MM.1S (cell line): Measurements from ENCODE around the gene CSRNP3.

Experiments
- EZH2 ChIP-seq: fragments of 300-600 bp; sonication (generic); optimal IDR thresholded peaks from 2 replicates; pipeline ENCODE3; 2017; ENCODE audit warnings: low read depth, mild to moderate bottlenecking, antibody characterized with exemption, low read length, mixed read lengths
- TF ChIP-seq, protein P1 (sequence below): fragments of 300-600 bp; sonication (generic); IDR thresholded peaks from 2 replicates; pipeline ENCODE4 v1.5.1; 2016; ENCODE audit warnings: antibody characterized with exemption, low read length, mixed read lengths

DNA sequence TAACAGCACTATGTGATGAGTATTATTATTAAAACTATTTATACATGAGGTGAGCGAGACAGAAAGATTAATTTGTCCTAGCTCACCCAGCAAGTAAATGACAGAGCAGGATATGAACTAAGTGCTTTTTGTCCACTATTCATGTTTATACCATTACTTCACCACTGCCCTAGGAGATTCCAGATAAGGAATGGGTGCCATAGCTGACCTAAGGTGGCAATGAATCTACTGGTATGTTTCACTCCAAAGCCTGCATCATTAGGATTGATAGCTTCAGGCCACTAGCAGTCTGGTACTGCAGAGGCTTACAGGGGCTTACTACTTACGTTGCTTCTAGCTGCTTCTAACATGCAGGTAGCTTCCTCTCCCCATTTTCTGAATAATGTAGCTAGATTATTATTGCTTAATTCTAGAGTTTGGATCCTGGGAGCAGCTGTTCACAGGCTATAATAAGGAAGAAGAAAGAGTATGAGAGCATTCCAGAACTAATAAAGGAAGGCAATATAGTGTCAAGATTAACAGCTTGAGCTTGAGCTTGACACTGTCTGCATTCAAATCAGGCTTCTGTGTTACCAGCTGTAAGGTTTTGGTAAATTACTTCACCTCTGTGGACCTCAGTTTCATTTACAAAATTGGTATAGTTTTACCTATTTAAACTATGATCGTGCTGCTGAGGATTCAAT is 170.9 kb downstream of the CSRNP3 start:
- TF ChIP-seq EZH2, result no peak
- TF ChIP-seq, protein P1, sequence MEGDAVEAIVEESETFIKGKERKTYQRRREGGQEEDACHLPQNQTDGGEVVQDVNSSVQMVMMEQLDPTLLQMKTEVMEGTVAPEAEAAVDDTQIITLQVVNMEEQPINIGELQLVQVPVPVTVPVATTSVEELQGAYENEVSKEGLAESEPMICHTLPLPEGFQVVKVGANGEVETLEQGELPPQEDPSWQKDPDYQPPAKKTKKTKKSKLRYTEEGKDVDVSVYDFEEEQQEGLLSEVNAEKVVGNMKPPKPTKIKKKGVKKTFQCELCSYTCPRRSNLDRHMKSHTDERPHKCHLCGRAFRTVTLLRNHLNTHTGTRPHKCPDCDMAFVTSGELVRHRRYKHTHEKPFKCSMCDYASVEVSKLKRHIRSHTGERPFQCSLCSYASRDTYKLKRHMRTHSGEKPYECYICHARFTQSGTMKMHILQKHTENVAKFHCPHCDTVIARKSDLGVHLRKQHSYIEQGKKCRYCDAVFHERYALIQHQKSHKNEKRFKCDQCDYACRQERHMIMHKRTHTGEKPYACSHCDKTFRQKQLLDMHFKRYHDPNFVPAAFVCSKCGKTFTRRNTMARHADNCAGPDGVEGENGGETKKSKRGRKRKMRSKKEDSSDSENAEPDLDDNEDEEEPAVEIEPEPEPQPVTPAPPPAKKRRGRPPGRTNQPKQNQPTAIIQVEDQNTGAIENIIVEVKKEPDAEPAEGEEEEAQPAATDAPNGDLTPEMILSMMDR, result no peak
